H9 (cell line): ENCODE results near the gene TRIM56. TPM values are rescaled to one million over a fixed set of nuclear protein-coding genes. Genes with fewer than 3 reads are reported as not detected.

Experiments used
- DNase-seq: peaks from one replicate; pipeline ENCODE4 v3.0.0-alpha.2; 2017
- H2AFZ ChIP-seq: one replicate; pipeline ENCODE4 v1.6.1; 2013; ENCODE audit warnings: mild to moderate bottlenecking, low read length, control low read depth, moderate library complexity
- H2AK5ac ChIP-seq: 2 replicates; pipeline ENCODE4 v1.6.1; 2013; ENCODE audit warnings: low read length, control low read depth, mixed read lengths; ENCODE audit not compliant: insufficient read length
- H2BK120ac ChIP-seq: one replicate; pipeline ENCODE4 v1.6.1; 2013; ENCODE audit warnings: low read depth, mild to moderate bottlenecking, low read length, control low read depth, inconsistent platforms; ENCODE audit not compliant: poor library complexity, severe bottlenecking
- H2BK12ac ChIP-seq: 2 replicates; pipeline ENCODE4 v1.6.1; 2013; ENCODE audit warnings: low read length, control low read depth, mixed read lengths, low read depth; ENCODE audit not compliant: insufficient read length
- H2BK15ac ChIP-seq: 2 replicates; pipeline ENCODE4 v1.6.1; 2013; ENCODE audit warnings: low read depth, low read length, control low read depth
- H2BK20ac ChIP-seq: one replicate; pipeline ENCODE4 v1.6.1; 2013; ENCODE audit warnings: low read depth, mild to moderate bottlenecking, low read length, control low read depth, inconsistent platforms; ENCODE audit not compliant: poor library complexity, severe bottlenecking
- H2BK5ac ChIP-seq: 2 replicates; pipeline ENCODE4 v1.6.1; 2013; ENCODE audit warnings: low read length, control low read depth, mixed read lengths; ENCODE audit not compliant: insufficient read length
- H3K14ac ChIP-seq: 2 replicates; pipeline ENCODE4 v1.6.1; 2013; ENCODE audit warnings: low read length, control low read depth; ENCODE audit not compliant: insufficient read depth
- H3K18ac ChIP-seq: 2 replicates; pipeline ENCODE4 v1.6.1; 2013; ENCODE audit warnings: low read depth, mild to moderate bottlenecking, mixed read lengths, low read length, control low read depth; ENCODE audit not compliant: insufficient read length
- H3K23ac ChIP-seq: 2 replicates; pipeline ENCODE4 v1.6.1; 2013; ENCODE audit warnings: low read length, control low read depth, mixed read lengths, low read depth; ENCODE audit not compliant: insufficient read length
- H3K23me2 ChIP-seq: 2 replicates; pipeline ENCODE4 v1.6.1; 2013; ENCODE audit warnings: low read depth, mild to moderate bottlenecking, mixed read lengths, low read length, control low read depth; ENCODE audit not compliant: insufficient read length, poor library complexity, severe bottlenecking
- H3K27ac ChIP-seq: 2 replicates; pipeline ENCODE4 v1.5.1; 2013; ENCODE audit warnings: low read length, control low read depth, mixed read lengths, low read depth; ENCODE audit not compliant: insufficient read length
- H3K27me3 ChIP-seq: 2 replicates; pipeline ENCODE4 v1.6.1; 2013; ENCODE audit warnings: low read length, control low read depth, inconsistent platforms; ENCODE audit not compliant: insufficient read depth
- H3K4ac ChIP-seq: 2 replicates; pipeline ENCODE4 v1.6.1; 2013; ENCODE audit warnings: low read depth, mild to moderate bottlenecking, control low read depth, inconsistent platforms, low read length, moderate library complexity
- H3K4me1 ChIP-seq: 2 replicates; pipeline ENCODE4 v1.6.1; 2013; ENCODE audit warnings: low read length, control low read depth, inconsistent platforms; ENCODE audit not compliant: insufficient read depth
- H3K4me2 ChIP-seq: 2 replicates; pipeline ENCODE4 v1.6.1; 2013; ENCODE audit warnings: low read length, control low read depth, mixed read lengths; ENCODE audit not compliant: insufficient read length, insufficient read depth
- H3K56ac ChIP-seq: 2 replicates; pipeline ENCODE4 v1.6.1; 2013; ENCODE audit warnings: low read depth, mild to moderate bottlenecking, mixed read lengths, low read length, control low read depth; ENCODE audit not compliant: insufficient read length
- H3K79me1 ChIP-seq: 2 replicates; pipeline ENCODE4 v1.6.1; 2013; ENCODE audit warnings: low read depth, mild to moderate bottlenecking, moderate library complexity, low read length, control low read depth, inconsistent platforms; ENCODE audit not compliant: insufficient read depth, poor library complexity, severe bottlenecking
- H3K79me2 ChIP-seq: 2 replicates; pipeline ENCODE4 v1.6.1; 2013; ENCODE audit warnings: low read length, control low read depth, inconsistent platforms; ENCODE audit not compliant: insufficient read depth
- H3K9ac ChIP-seq: 2 replicates; pipeline ENCODE4 v1.6.1; 2013; ENCODE audit warnings: low read length, control low read depth, mixed read lengths; ENCODE audit not compliant: insufficient read length; ENCODE audit errors: extremely low read depth
- H3K9me3 ChIP-seq: one replicate; pipeline ENCODE4 v1.6.1; 2013; ENCODE audit warnings: low read depth, low read length, inconsistent platforms; ENCODE audit not compliant: control insufficient read depth
- H3T11ph ChIP-seq: one replicate; pipeline ENCODE4 v1.6.1; 2013; ENCODE audit warnings: mild to moderate bottlenecking, low read length, control low read depth, inconsistent platforms
- H4K20me1 ChIP-seq: one replicate; pipeline ENCODE4 v1.6.1; 2013; ENCODE audit not compliant: control insufficient read depth, insufficient read length, insufficient read depth
- H4K5ac ChIP-seq: 2 replicates; pipeline ENCODE4 v1.6.1; 2013; ENCODE audit warnings: low read depth, mild to moderate bottlenecking, mixed read lengths, low read length, control low read depth; ENCODE audit not compliant: insufficient read length
- H4K8ac ChIP-seq: replicated peaks from 2 replicates; pipeline ENCODE4 v1.6.1; 2013; ENCODE audit warnings: low read length, control low read depth, mixed read lengths, low read depth; ENCODE audit not compliant: insufficient read length
- H4K91ac ChIP-seq: 2 replicates; pipeline ENCODE4 v1.6.1; 2013; ENCODE audit warnings: low read depth, mild to moderate bottlenecking, moderate library complexity, mixed read lengths, low read length, control low read depth; ENCODE audit not compliant: insufficient read length
- H3K27ac Mint-ChIP-seq, 3 experiments: 2 replicates in 2 of 3; 3 replicates in 1 of 3; pipeline ENCODE4 v1.8.0; 2020 to 2021; ENCODE audit warnings: mixed read lengths in 3 of 3, mild to moderate bottlenecking in 1 of 3, moderate library complexity in 1 of 3
- H3K27me3 Mint-ChIP-seq: 2 replicates; pipeline ENCODE4 v1.8.0; 2021; ENCODE audit warnings: low read depth, mild to moderate bottlenecking, moderate library complexity, mixed read lengths
- H3K36me3 Mint-ChIP-seq, 3 experiments: 2 replicates in 2 of 3; 3 replicates in 1 of 3; pipeline ENCODE4 v1.8.0; 2020 to 2021; ENCODE audit warnings: low read depth in 3 of 3, mixed read lengths in 3 of 3; ENCODE audit not compliant: insufficient read depth in 1 of 3
- H3K4me1 Mint-ChIP-seq, 2 experiments: 2 replicates each; pipeline ENCODE4 v1.8.0; 2020; ENCODE audit warnings: mixed read lengths in 2 of 2
- H3K4me3 Mint-ChIP-seq, 2 experiments: 2 replicates in 1 of 2; 3 replicates in 1 of 2; pipeline ENCODE4 v1.8.0; 2020 to 2021; ENCODE audit warnings: mild to moderate bottlenecking in 2 of 2, mixed read lengths in 2 of 2, moderate library complexity in 1 of 2
- H3K9me3 Mint-ChIP-seq, 2 experiments: 2 replicates in 1 of 2; 3 replicates in 1 of 2; pipeline ENCODE4 v1.8.0; 2020; ENCODE audit warnings: mild to moderate bottlenecking in 2 of 2, mixed read lengths in 2 of 2, moderate library complexity in 1 of 2
- CTCF ChIP-seq: fragments of 200-600 bp; sonication (generic); conservative IDR thresholded peaks from 3 replicates; pipeline ENCODE4 v1.8.0; 2021; ENCODE audit warnings: antibody characterized with exemption, mild to moderate bottlenecking
- WGBS: extraction: QIAGEN DNeasy Blood & Tissue Kit; methylation state at CpG from one replicate; pipeline ENCODE4 v1.1.7; 2013; ENCODE audit warnings: missing lambda C conversion rate, low lambda C conversion rate, mixed read lengths; ENCODE audit not compliant: insufficient read length; ENCODE audit errors: extremely low coverage; 5-methylcytosine and 5-hydroxymethylcytosine counted together
- total RNA-seq: library from RNA; stranded (reverse); gene quantifications from 2 replicates; pipeline ENCODE4 v1.2.1, GENCODE V29; 2021

The TRIM56 gene
- total RNA-seq, 1 experiment from 2014 or later, result 21.8 TPM

GRCh38 chr7:101127460-101128039 lies 42.3 kb downstream of the TRIM56 start:
- no peak for TF ChIP-seq CTCF
- H3K9ac ChIP-seq, result no peak overlapping the region
- no peak overlapping the region for H4K91ac ChIP-seq
- no peak overlapping the region for H2BK15ac ChIP-seq
- no peak overlapping the region for H3T11ph ChIP-seq
- no peak overlapping the region for H2BK20ac ChIP-seq
- peaks cover 7% of the 10 kb centered on the region; the same call in 1 of the 2 replicates for H3K4me1 ChIP-seq
- no peak overlapping the region for H3K27ac ChIP-seq
- peaks cover 34 to 42% of the 10 kb centered on the region in 2 experiments for H3K4me1 Mint-ChIP-seq
- H3K18ac ChIP-seq, result no peak overlapping the region
- H3K4me2 ChIP-seq, result peak overlapping the region; percentile 39
- H2BK5ac ChIP-seq, result no peak overlapping the region
- no peak overlapping the region for H3K56ac ChIP-seq
- no peak overlapping the region for H3K4ac ChIP-seq
- no peak overlapping the region for H4K5ac ChIP-seq
- no peak overlapping the region for H2AFZ ChIP-seq
- H3K27me3 ChIP-seq, result no peaks in the 10 kb centered on the region
- peaks cover 6 to 7% of the 10 kb centered on the region in 2 experiments; a peak in 3 of 5 replicates for H3K9me3 Mint-ChIP-seq
- peak overlapping the region in 1 of 3 experiments; percentile 91; a peak in 3 of 7 replicates for H3K27ac Mint-ChIP-seq
- H3K23ac ChIP-seq, result no peak overlapping the region
- no peak for DNase-seq
- no CpG with 5 or more reads among the region's 3 CpGs for WGBS
- H4K20me1 ChIP-seq, result no peaks in the 10 kb centered on the region
- H3K27me3 Mint-ChIP-seq, result peaks cover 7% of the 10 kb centered on the region
- no peaks in the 10 kb centered on the region for H3K79me2 ChIP-seq
- no peak overlapping the region for H4K8ac ChIP-seq
- no peaks in the 10 kb centered on the region for H3K79me1 ChIP-seq
- H2BK12ac ChIP-seq, result no peak overlapping the region
- no peak overlapping the region for H2AK5ac ChIP-seq
- H2BK120ac ChIP-seq, result no peak overlapping the region
- H3K23me2 ChIP-seq, result no peaks in the 10 kb centered on the region
- no peak overlapping the region for H3K14ac ChIP-seq
- peaks cover 0 to 13% (median 5%) of the 10 kb centered on the region in 3 experiments; a peak in 4 of 7 replicates for H3K36me3 Mint-ChIP-seq
- H3K4me3 Mint-ChIP-seq, result peak overlapping the region; percentile 56 to 73; a peak in 4 of 5 replicates
- H3K9me3 ChIP-seq, result no peaks in the 10 kb centered on the region
